ENCODE data around the gene AGBL4.

AGBL4 gene

GRCh38 chr1:48572134-48572533 lies 1451.6 kb downstream of the AGBL4 start:
- no peaks in the 10 kb centered on the region for H3K79me1 ChIP-seq (replicated peaks; ENCODE audit: low read length, poor library complexity, severe bottlenecking)
- H3K9me3 ChIP-seq (ENCODE audit: control insufficient read depth, low read length), result no peaks in the 10 kb centered on the region
- no peak overlapping the region for H2BK15ac ChIP-seq (ENCODE audit: low read depth, poor library complexity, severe bottlenecking)
- H3K9ac ChIP-seq (ENCODE audit: low read length), result no peak overlapping the region
- H3K4ac ChIP-seq (ENCODE audit: low read depth in 1 of 2, low read length in 2 of 2), result no peak overlapping the region
- H3K27me3 ChIP-seq (ENCODE audit: control insufficient read depth in 1 of 2, insufficient read depth in 1 of 2, low read length in 2 of 2), result peaks cover 6 to 20% of the 10 kb centered on the region in 2 experiments
- no peak overlapping the region for H3K4me3 ChIP-seq (ENCODE audit: insufficient read depth in 1 of 2, low read depth in 1 of 2, low read length in 2 of 2)
- H3K36me3 ChIP-seq (ENCODE audit: control insufficient read depth in 1 of 2, insufficient read depth in 2 of 2, low read depth in 1 of 2, low read length in 2 of 2), result no peaks in the 10 kb centered on the region
- H3K4me2 ChIP-seq (ENCODE audit: low read length, poor library complexity, severe bottlenecking), result no peak overlapping the region
- H2BK5ac ChIP-seq (ENCODE audit: low read depth, low read length, poor library complexity, severe bottlenecking), result no peak overlapping the region
- DNase-seq, result no peak
- H4K8ac ChIP-seq (ENCODE audit: low read length), result no peak overlapping the region
- H3K27ac ChIP-seq (ENCODE audit: low read length, poor library complexity, severe bottlenecking), result no peak overlapping the region
- no peak overlapping the region for H3K14ac ChIP-seq (ENCODE audit: low read length in 2 of 2)
- no peak overlapping the region for H3K18ac ChIP-seq (ENCODE audit: low read depth in 1 of 2, low read length in 2 of 2)
- no peak overlapping the region for H4K91ac ChIP-seq (ENCODE audit: low read length)
- WGBS, result 69% methylated on average over 4 of the region's 4 CpGs
- no peak overlapping the region for H3K23ac ChIP-seq (ENCODE audit: low read length in 2 of 2)
- H2AFZ ChIP-seq (ENCODE audit: low read depth, low read length), result no peak overlapping the region
- no peak overlapping the region for H2BK120ac ChIP-seq (ENCODE audit: low read depth, low read length)
- no peaks in the 10 kb centered on the region for H3K4me1 ChIP-seq (ENCODE audit: control insufficient read depth, insufficient read depth, low read depth, low read length)
- no peak overlapping the region for H2AK5ac ChIP-seq (ENCODE audit: low read length, severe bottlenecking)
- H2BK12ac ChIP-seq (ENCODE audit: low read length in 2 of 2), result no peak overlapping the region

- peak overlapping the region; percentile 60 for H2BK15ac ChIP-seq (ENCODE audit: low read depth, poor library complexity, severe bottlenecking)
These were observed 1452.3 kb downstream of the AGBL4 start for GRCh38 chr1:48571303-48571987.

GRCh38 chr1:48570568-48570967 lies 1453.2 kb downstream of the AGBL4 start:
- no peak overlapping the region for H3K23ac ChIP-seq (ENCODE audit: low read length in 2 of 2)

More at GRCh38 chr1:48571303-48571987, 1452.3 kb downstream of the AGBL4 start:
- Histone ChIP-seq H2BK120ac (ENCODE audit: low read depth, low read length) (no peak overlapping the region), H3K27ac (ENCODE audit: low read length, poor library complexity, severe bottlenecking) (no peak overlapping the region), H3K9ac (ENCODE audit: low read length) (no peak overlapping the region), H3K36me3 (ENCODE audit: control insufficient read depth in 1 of 2, insufficient read depth in 2 of 2, low read depth in 1 of 2, low read length in 2 of 2) (no peaks in the 10 kb centered on the region), H2AFZ (ENCODE audit: low read depth, low read length) (no peak overlapping the region), H3K23ac (ENCODE audit: low read length in 2 of 2) (no peak overlapping the region), H3K4me1 (ENCODE audit: control insufficient read depth, insufficient read depth, low read depth, low read length) (no peaks in the 10 kb centered on the region), H3K4me2 (ENCODE audit: low read length, poor library complexity, severe bottlenecking) (no peak overlapping the region), H4K8ac (ENCODE audit: low read length) (no peak overlapping the region), H2BK5ac (ENCODE audit: low read depth, low read length, poor library complexity, severe bottlenecking) (no peak overlapping the region), H3K14ac (ENCODE audit: low read length in 2 of 2) (no peak overlapping the region), H3K18ac (ENCODE audit: low read depth in 1 of 2, low read length in 2 of 2) (no peak overlapping the region), H2BK12ac (ENCODE audit: low read length in 2 of 2) (no peak overlapping the region), H4K91ac (ENCODE audit: low read length) (no peak overlapping the region), H3K4me3 (ENCODE audit: insufficient read depth in 1 of 2, low read depth in 1 of 2, low read length in 2 of 2) (no peak overlapping the region), H3K9me3 (ENCODE audit: control insufficient read depth, low read length) (no peaks in the 10 kb centered on the region), H3K79me1 (replicated peaks; ENCODE audit: low read length, poor library complexity, severe bottlenecking) (no peaks in the 10 kb centered on the region), H3K4ac (ENCODE audit: low read depth in 1 of 2, low read length in 2 of 2) (no peak overlapping the region), H2AK5ac (ENCODE audit: low read length, severe bottlenecking) (no peak overlapping the region), H3K27me3 (ENCODE audit: control insufficient read depth in 1 of 2, insufficient read depth in 1 of 2, low read length in 2 of 2) (peaks cover 6 to 20% of the 10 kb centered on the region in 2 experiments)
- WGBS, result 75% methylated on average over 3 of the region's 3 CpGs
- DNase-seq, result no peak

GRCh38 chr1:48568501-48568900 lies 1455.3 kb downstream of the AGBL4 start:
- DNase-seq, result no peak
- Histone ChIP-seq H3K4me2 (ENCODE audit: low read length, poor library complexity, severe bottlenecking) (no peak overlapping the region), H4K8ac (ENCODE audit: low read length) (no peak overlapping the region), H3K27ac (ENCODE audit: low read length, poor library complexity, severe bottlenecking) (no peak overlapping the region), H3K4me3 (ENCODE audit: insufficient read depth in 1 of 2, low read depth in 1 of 2, low read length in 2 of 2) (no peak overlapping the region), H2BK12ac (ENCODE audit: low read length in 2 of 2) (no peak overlapping the region), H3K9me3 (ENCODE audit: control insufficient read depth, low read length) (no peaks in the 10 kb centered on the region), H3K18ac (ENCODE audit: low read depth in 1 of 2, low read length in 2 of 2) (no peak overlapping the region), H2BK120ac (ENCODE audit: low read depth, low read length) (no peak overlapping the region), H3K4me1 (ENCODE audit: control insufficient read depth, insufficient read depth, low read depth, low read length) (no peaks in the 10 kb centered on the region), H3K9ac (ENCODE audit: low read length) (no peak overlapping the region), H3K79me1 (replicated peaks; ENCODE audit: low read length, poor library complexity, severe bottlenecking) (no peaks in the 10 kb centered on the region), H3K4ac (ENCODE audit: low read depth in 1 of 2, low read length in 2 of 2) (no peak overlapping the region), H2AK5ac (ENCODE audit: low read length, severe bottlenecking) (no peak overlapping the region), H2BK5ac (ENCODE audit: low read depth, low read length, poor library complexity, severe bottlenecking) (no peak overlapping the region), H3K27me3 (ENCODE audit: control insufficient read depth in 1 of 2, insufficient read depth in 1 of 2, low read length in 2 of 2) (peaks cover 6 to 8% of the 10 kb centered on the region in 2 experiments), H2BK15ac (ENCODE audit: low read depth, poor library complexity, severe bottlenecking) (no peak overlapping the region), H3K36me3 (ENCODE audit: control insufficient read depth in 1 of 2, insufficient read depth in 2 of 2, low read depth in 1 of 2, low read length in 2 of 2) (no peaks in the 10 kb centered on the region), H3K23ac (ENCODE audit: low read length in 2 of 2) (no peak overlapping the region), H4K91ac (ENCODE audit: low read length) (no peak overlapping the region), H2AFZ (ENCODE audit: low read depth, low read length) (no peak overlapping the region), H3K14ac (ENCODE audit: low read length in 2 of 2) (no peak overlapping the region)
- 71% methylated on average over 2 of the region's 2 CpGs for WGBS

More at GRCh38 chr1:48570568-48570967, 1453.2 kb downstream of the AGBL4 start:
- Histone ChIP-seq H3K36me3 (ENCODE audit: control insufficient read depth in 1 of 2, insufficient read depth in 2 of 2, low read depth in 1 of 2, low read length in 2 of 2) (no peaks in the 10 kb centered on the region), H2AFZ (ENCODE audit: low read depth, low read length) (no peak overlapping the region), H3K4me3 (ENCODE audit: insufficient read depth in 1 of 2, low read depth in 1 of 2, low read length in 2 of 2) (no peak overlapping the region), H3K18ac (ENCODE audit: low read depth in 1 of 2, low read length in 2 of 2) (no peak overlapping the region), H2BK5ac (ENCODE audit: low read depth, low read length, poor library complexity, severe bottlenecking) (no peak overlapping the region), H2AK5ac (ENCODE audit: low read length, severe bottlenecking) (no peak overlapping the region), H3K4ac (ENCODE audit: low read depth in 1 of 2, low read length in 2 of 2) (no peak overlapping the region), H4K91ac (ENCODE audit: low read length) (no peak overlapping the region), H3K4me1 (ENCODE audit: control insufficient read depth, insufficient read depth, low read depth, low read length) (no peaks in the 10 kb centered on the region), H2BK12ac (ENCODE audit: low read length in 2 of 2) (no peak overlapping the region), H2BK120ac (ENCODE audit: low read depth, low read length) (no peak overlapping the region), H3K27me3 (ENCODE audit: control insufficient read depth in 1 of 2, insufficient read depth in 1 of 2, low read length in 2 of 2) (peaks cover 4 to 16% of the 10 kb centered on the region in 2 experiments), H3K14ac (ENCODE audit: low read length in 2 of 2) (no peak overlapping the region), H3K27ac (ENCODE audit: low read length, poor library complexity, severe bottlenecking) (no peak overlapping the region), H3K9me3 (ENCODE audit: control insufficient read depth, low read length) (no peaks in the 10 kb centered on the region), H3K4me2 (ENCODE audit: low read length, poor library complexity, severe bottlenecking) (no peak overlapping the region), H4K8ac (ENCODE audit: low read length) (no peak overlapping the region), H3K79me1 (replicated peaks; ENCODE audit: low read length, poor library complexity, severe bottlenecking) (no peaks in the 10 kb centered on the region), H3K9ac (ENCODE audit: low read length) (no peak overlapping the region), H2BK15ac (ENCODE audit: low read depth, poor library complexity, severe bottlenecking) (no peak overlapping the region)
- WGBS, result 33% methylated on average over 5 of the region's 7 CpGs
- DNase-seq, result no peak

All from mesenchymal stem cell (in vitro differentiated cells and primary cell).